ENCODE measurements around the gene ESRRA. TPM values are rescaled to one million over a fixed set of nuclear protein-coding genes. Genes with fewer than 3 reads are reported as not detected.

Gene ESRRA
- total and polyA plus RNA-seq, 2 donors, result 13.3 to 53.2 TPM

DNA sequence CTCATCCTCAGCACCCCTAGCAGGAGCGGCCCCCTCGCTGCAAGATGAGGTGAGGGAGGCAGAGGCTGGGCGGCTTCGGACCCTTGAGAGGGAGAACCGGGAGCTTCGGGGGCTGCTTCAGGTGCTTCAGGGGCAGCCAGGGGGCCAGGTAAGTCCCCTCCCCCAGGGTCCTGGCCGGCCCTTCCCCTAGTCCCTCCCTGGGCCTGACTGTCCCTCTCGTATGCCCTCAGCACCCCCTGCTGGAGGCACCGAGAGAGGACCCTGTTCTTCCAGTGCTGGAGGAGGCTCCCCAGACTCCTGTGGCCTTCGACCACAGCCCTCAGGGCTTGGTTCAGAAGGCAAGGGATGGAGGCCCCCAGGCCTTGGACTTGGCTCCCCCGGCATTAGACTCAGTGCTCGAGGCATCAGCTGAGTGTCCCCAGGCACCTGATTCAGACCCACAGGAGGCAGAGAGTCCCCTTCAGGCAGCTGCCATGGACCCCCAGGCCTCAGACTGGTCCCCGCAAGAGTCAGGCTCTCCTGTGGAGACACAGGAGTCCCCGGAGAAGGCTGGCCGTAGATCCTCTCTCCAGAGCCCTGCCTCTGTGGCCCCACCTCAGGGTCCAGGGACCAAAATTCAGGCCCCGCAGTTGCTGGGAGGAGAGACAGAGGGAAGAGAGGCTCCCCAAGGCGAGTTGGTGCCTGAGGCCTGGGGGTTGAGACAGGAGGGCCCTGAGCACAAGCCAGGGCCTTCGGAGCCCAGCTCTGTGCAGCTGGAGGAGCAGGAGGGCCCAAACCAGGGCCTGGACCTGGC is 38.6 kb downstream of the ESRRA start:
- Histone ChIP-seq H3K4me3 (ENCODE audit: low read depth, low read length) (no peak overlapping the region), H3K27ac (ENCODE audit: low read depth) (no peak overlapping the region), H3K36me3 (ENCODE audit: insufficient read depth) (no peaks in the 10 kb centered on the region), H3K4me1 (ENCODE audit: insufficient read depth) (peaks cover 3% of the 10 kb centered on the region)
- DNase-seq (ENCODE audit: extremely low spot score), result no peak
- WGBS, result 85% methylated on average over 18 of the region's 18 CpGs

GRCh38 chr11:64344787-64345186 is 39.5 kb downstream of the ESRRA start:
- Histone ChIP-seq H3K27ac (ENCODE audit: low read depth) (no peak overlapping the region), H3K4me3 (ENCODE audit: low read depth, low read length) (no peak overlapping the region), H3K36me3 (ENCODE audit: insufficient read depth) (no peaks in the 10 kb centered on the region), H3K4me1 (ENCODE audit: insufficient read depth) (peaks cover 3% of the 10 kb centered on the region)
- WGBS, result 92% methylated on average over 28 of the region's 28 CpGs
- DNase-seq (ENCODE audit: extremely low spot score), result no peak

DNA sequence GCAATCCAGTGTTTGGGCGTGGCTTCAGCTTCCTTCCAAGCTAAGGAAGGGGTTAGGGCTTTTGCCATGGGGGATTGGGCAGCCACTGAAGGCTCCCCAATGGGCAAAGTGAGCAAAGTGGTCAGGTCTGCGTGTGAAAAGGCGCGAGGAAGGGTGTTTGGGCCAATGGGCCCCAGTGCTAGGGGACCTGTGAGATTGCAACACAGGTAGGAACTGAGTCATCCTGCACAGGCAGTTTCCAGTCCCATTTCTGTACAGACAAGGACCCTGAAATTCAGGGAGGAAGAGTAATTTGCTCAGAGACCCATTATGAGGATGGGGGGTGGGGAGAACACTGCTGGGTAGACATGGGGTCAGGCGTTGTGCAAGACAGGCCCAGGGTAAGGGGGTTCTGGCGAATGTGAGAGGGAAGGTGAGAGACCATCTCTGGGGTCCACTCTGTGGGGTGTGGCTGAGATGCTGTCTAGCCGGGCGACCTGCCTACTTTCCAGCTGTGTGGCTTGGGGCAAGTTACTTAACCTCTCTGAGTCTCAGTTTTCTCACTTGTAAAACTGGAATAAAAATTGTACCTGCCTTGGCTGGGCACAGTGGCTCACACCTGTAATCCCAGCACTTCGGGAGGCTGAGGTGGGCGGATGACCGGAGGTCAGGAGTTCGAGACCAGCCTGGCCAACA is 42.0 kb downstream of the ESRRA start:
- no peak overlapping the region for H3K27ac ChIP-seq (ENCODE audit: low read depth)

GRCh38 chr11:64348383-64349024 is 43.2 kb downstream of the ESRRA start:
- WGBS, result 64% methylated on average over 14 of the region's 14 CpGs
- Histone ChIP-seq H3K36me3 (ENCODE audit: insufficient read depth) (no peaks in the 10 kb centered on the region), H3K4me3 (ENCODE audit: low read depth, low read length) (no peak overlapping the region), H3K27ac (ENCODE audit: low read depth) (no peak overlapping the region), H3K4me1 (ENCODE audit: insufficient read depth) (no peaks in the 10 kb centered on the region)
- DNase-seq (ENCODE audit: extremely low spot score), result no peak

More for the DNA sequence above, 42.0 kb downstream of the ESRRA start:
- no peak overlapping the region for H3K4me3 ChIP-seq (ENCODE audit: low read depth, low read length)
- no peaks in the 10 kb centered on the region for H3K4me1 ChIP-seq (ENCODE audit: insufficient read depth)
- 87% methylated on average over 12 of the region's 12 CpGs for WGBS
- H3K36me3 ChIP-seq (ENCODE audit: insufficient read depth), result no peaks in the 10 kb centered on the region
- no peak for DNase-seq (ENCODE audit: extremely low spot score)

- WGBS, result 91% methylated on average over 7 of the region's 7 CpGs
- Histone ChIP-seq H3K4me1 (ENCODE audit: insufficient read depth) (no peaks in the 10 kb centered on the region), H3K27ac (ENCODE audit: low read depth) (no peak overlapping the region)
Observed at GRCh38 chr11:64349025-64349387, 43.7 kb downstream of the ESRRA start.

GRCh38 chr11:64349404-64349803 is 44.1 kb downstream of the ESRRA start:
- H3K4me1 ChIP-seq (ENCODE audit: insufficient read depth), result no peaks in the 10 kb centered on the region
- 87% methylated on average over 11 of the region's 11 CpGs for WGBS
- no peak overlapping the region for H3K4me3 ChIP-seq (ENCODE audit: low read depth, low read length)
- DNase-seq (ENCODE audit: extremely low spot score), result no peak
- no peak overlapping the region for H3K27ac ChIP-seq (ENCODE audit: low read depth)
- no peaks in the 10 kb centered on the region for H3K36me3 ChIP-seq (ENCODE audit: insufficient read depth)

More at GRCh38 chr11:64349025-64349387, 43.7 kb downstream of the ESRRA start:
- H3K36me3 ChIP-seq (ENCODE audit: insufficient read depth), result no peaks in the 10 kb centered on the region
- DNase-seq (ENCODE audit: extremely low spot score), result no peak
- no peak overlapping the region for H3K4me3 ChIP-seq (ENCODE audit: low read depth, low read length)

GRCh38 chr11:64351136-64351631 is 45.9 kb downstream of the ESRRA start:
- Histone ChIP-seq H3K27ac (ENCODE audit: low read depth) (no peak overlapping the region), H3K4me1 (ENCODE audit: insufficient read depth) (no peaks in the 10 kb centered on the region), H3K36me3 (ENCODE audit: insufficient read depth) (no peaks in the 10 kb centered on the region), H3K4me3 (ENCODE audit: low read depth, low read length) (no peak overlapping the region)
- 89% methylated on average over 18 of the region's 18 CpGs for WGBS
- no peak for DNase-seq (ENCODE audit: extremely low spot score)

DNA sequence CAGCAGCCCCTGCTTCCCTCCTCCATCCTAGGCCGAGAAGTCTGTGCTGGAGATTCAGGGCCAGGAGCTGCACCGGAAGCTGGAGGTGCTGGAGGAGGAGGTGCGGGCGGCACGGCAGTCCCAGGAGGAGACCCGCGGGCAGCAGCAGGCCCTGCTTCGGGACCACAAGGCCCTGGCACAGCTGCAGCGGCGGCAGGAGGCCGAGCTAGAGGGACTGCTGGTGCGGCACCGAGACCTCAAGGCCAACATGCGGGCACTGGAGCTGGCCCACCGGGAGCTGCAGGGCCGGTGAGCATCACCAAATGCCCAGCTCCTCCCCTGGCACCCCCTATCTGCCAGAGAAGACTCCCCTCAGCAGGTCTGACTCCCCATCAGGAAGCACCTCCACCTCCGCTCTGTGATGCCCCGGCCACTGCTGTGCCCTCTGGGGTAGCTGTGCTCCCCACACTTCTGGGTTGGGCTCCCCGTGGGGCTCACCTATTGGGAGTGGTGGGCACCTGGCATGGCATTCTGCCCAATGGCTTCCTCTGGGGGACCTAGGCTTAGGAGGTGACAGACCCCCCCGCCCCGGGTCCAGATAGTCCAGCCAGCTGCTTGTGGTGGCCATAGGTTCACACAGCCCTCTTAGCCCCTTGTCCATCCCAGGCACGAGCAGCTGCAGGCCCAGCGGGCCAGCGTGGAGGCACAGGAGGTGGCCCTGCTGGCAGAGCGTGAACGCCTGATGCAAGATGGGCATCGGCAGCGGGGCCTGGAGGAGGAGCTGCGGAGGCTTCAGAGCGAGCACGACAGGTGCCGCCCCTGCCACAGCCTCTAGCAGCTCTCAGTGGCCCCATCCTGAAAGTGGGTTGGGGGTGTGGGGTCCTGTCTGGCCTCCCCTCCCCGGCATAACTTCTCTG is 47.0 kb downstream of the ESRRA start:
- 92% methylated on average over 33 of the region's 33 CpGs for WGBS
- no peak overlapping the region for H3K27ac ChIP-seq (ENCODE audit: low read depth)
- H3K36me3 ChIP-seq (ENCODE audit: insufficient read depth), result no peaks in the 10 kb centered on the region
- H3K4me1 ChIP-seq (ENCODE audit: insufficient read depth), result no peaks in the 10 kb centered on the region
- no peak overlapping the region for H3K4me3 ChIP-seq (ENCODE audit: low read depth, low read length)
- no peak for DNase-seq (ENCODE audit: extremely low spot score)

GRCh38 chr11:64352995-64353714 is 47.8 kb downstream of the ESRRA start:
- Histone ChIP-seq H3K27ac (ENCODE audit: low read depth) (no peak overlapping the region), H3K4me3 (ENCODE audit: low read depth, low read length) (no peak overlapping the region), H3K4me1 (ENCODE audit: insufficient read depth) (peaks cover 3% of the 10 kb centered on the region), H3K36me3 (ENCODE audit: insufficient read depth) (no peaks in the 10 kb centered on the region)
- DNase-seq (ENCODE audit: extremely low spot score), result no peak
- WGBS, result 91% methylated on average over 34 of the region's 34 CpGs

- WGBS, result 86% methylated on average over 20 of the region's 20 CpGs
- no peak for DNase-seq (ENCODE audit: extremely low spot score)
- no peak overlapping the region for H3K27ac ChIP-seq (ENCODE audit: low read depth)
- H3K4me1 ChIP-seq (ENCODE audit: insufficient read depth), result peaks cover 5% of the 10 kb centered on the region
- no peak overlapping the region for H3K4me3 ChIP-seq (ENCODE audit: low read depth, low read length)
- H3K36me3 ChIP-seq (ENCODE audit: insufficient read depth), result no peaks in the 10 kb centered on the region
Observed at GRCh38 chr11:64353715-64354506, 48.6 kb downstream of the ESRRA start.

DNA sequence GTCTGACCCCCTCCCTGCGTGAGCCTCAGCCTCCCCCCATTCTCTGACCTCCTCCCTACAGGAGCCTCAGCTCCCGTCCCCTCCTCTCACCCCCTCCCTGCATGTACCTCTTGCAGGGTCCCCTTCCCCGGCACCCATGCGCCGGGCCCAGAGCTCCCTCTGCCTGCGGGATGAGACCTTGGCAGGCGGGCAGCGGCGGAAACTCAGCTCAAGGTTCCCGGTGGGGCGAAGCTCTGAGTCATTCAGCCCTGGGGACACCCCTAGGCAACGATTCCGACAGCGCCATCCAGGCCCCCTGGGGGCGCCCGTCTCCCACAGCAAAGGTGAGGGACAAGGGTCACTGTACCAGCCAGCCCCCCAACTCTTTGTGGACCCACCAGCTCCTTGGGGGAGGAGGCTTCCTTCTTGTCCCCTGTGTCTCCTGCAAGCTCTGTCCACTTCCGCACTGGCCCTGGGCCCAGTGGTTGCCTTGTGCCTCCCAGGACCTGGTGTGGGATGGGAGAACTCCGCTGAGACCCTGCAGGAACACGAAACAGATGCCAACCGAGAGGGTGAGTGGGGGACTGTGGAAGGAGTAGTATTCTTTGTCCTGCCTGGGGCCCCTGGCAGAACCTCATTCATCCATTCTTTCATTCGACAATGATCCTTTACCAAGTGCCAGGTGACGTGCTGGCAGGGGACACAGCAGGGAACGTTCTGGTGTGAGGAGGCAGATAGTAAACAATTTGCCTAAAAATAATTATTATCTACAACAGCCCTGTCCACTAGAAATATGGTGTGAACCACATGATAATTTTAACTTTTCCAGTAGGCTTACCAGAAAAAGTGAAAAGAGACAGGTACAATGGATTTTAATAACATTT is 50.0 kb downstream of the ESRRA start:
- Histone ChIP-seq H3K4me1 (ENCODE audit: insufficient read depth) (peaks cover 5% of the 10 kb centered on the region), H3K27ac (ENCODE audit: low read depth) (no peak overlapping the region), H3K4me3 (ENCODE audit: low read depth, low read length) (peak overlapping the region; percentile 19), H3K36me3 (ENCODE audit: insufficient read depth) (no peaks in the 10 kb centered on the region)
- DNase-seq (ENCODE audit: extremely low spot score), result no peak
- 15% methylated on average over 23 of the region's 23 CpGs for WGBS
